Retina (tissue), 1 donor: ENCODE measurements around the gene SLF2.
"Not testable (repeated sequence)": the region's sequence is repeated elsewhere in the genome, so short reads cannot be mapped to it uniquely, and the experiment has no call there.

ENCODE experiments used
- DNase-seq: peaks from one replicate; pipeline ENCODE4 v3.0.0-alpha.2; 2016

SLF2 gene

GRCh38 chr10:100881556-100882213 lies 31.1 kb upstream of the SLF2 start:
- peak; percentile 64 for DNase-seq

GRCh38 chr10:100882252-100882651 lies 30.5 kb upstream of the SLF2 start:
- no peak for DNase-seq

- peak; percentile 51 for DNase-seq
Observed at GRCh38 chr10:100882671-100883311, 30.0 kb upstream of the SLF2 start.

- no peak for DNase-seq
Observed at GRCh38 chr10:100883312-100883821, 29.4 kb upstream of the SLF2 start.

GRCh38 chr10:100885611-100886010 lies 27.2 kb upstream of the SLF2 start:
- DNase-seq: not testable (repeated sequence)

GRCh38 chr10:100886091-100886490 lies 26.7 kb upstream of the SLF2 start:
- DNase-seq: no peak

- DNase-seq: no peak
Observed at GRCh38 chr10:100886521-100886920, 26.2 kb upstream of the SLF2 start.

- no peak for DNase-seq
Observed at GRCh38 chr10:100886963-100887362, 25.8 kb upstream of the SLF2 start.

GRCh38 chr10:100887761-100888296 lies 24.9 kb upstream of the SLF2 start:
- DNase-seq: no peak

- DNase-seq: no peak
Observed at GRCh38 chr10:100888957-100889356, 23.8 kb upstream of the SLF2 start.

GRCh38 chr10:100889546-100889945 lies 23.2 kb upstream of the SLF2 start:
- no peak for DNase-seq

- no peak for DNase-seq
Observed at GRCh38 chr10:100890141-100890672, 22.6 kb upstream of the SLF2 start.

GRCh38 chr10:100890673-100891317 lies 22.0 kb upstream of the SLF2 start:
- DNase-seq: no peak

- no peak for DNase-seq
Observed at GRCh38 chr10:100894033-100894432, 18.7 kb upstream of the SLF2 start.

- DNase-seq: no peak
Observed at GRCh38 chr10:100894589-100895294, 18.0 kb upstream of the SLF2 start.

- no peak for DNase-seq
Observed at GRCh38 chr10:100895346-100895745, 17.4 kb upstream of the SLF2 start.

- DNase-seq: no peak
Observed at GRCh38 chr10:100895896-100896295, 16.9 kb upstream of the SLF2 start.

- DNase-seq: no peak
Observed at GRCh38 chr10:100896876-100897461, 15.8 kb upstream of the SLF2 start.

- DNase-seq: no peak
Observed at GRCh38 chr10:100897976-100898375, 14.8 kb upstream of the SLF2 start.

- no peak for DNase-seq
Observed at GRCh38 chr10:100899171-100899570, 13.6 kb upstream of the SLF2 start.

- no peak for DNase-seq
Observed at GRCh38 chr10:100901051-100901450, 11.7 kb upstream of the SLF2 start.

GRCh38 chr10:100902622-100903021 lies 10.1 kb upstream of the SLF2 start:
- no peak for DNase-seq
